Measurements from ENCODE around the gene FBXO46. TPM values are rescaled to one million over a fixed set of nuclear protein-coding genes. Genes with fewer than 3 reads are reported as not detected.

The FBXO46 gene
- total and polyA plus RNA-seq, 2 donors (not counting 1 experiment from before 2014, with no cell fraction given): 19.9 to 44.5 TPM

DNA sequence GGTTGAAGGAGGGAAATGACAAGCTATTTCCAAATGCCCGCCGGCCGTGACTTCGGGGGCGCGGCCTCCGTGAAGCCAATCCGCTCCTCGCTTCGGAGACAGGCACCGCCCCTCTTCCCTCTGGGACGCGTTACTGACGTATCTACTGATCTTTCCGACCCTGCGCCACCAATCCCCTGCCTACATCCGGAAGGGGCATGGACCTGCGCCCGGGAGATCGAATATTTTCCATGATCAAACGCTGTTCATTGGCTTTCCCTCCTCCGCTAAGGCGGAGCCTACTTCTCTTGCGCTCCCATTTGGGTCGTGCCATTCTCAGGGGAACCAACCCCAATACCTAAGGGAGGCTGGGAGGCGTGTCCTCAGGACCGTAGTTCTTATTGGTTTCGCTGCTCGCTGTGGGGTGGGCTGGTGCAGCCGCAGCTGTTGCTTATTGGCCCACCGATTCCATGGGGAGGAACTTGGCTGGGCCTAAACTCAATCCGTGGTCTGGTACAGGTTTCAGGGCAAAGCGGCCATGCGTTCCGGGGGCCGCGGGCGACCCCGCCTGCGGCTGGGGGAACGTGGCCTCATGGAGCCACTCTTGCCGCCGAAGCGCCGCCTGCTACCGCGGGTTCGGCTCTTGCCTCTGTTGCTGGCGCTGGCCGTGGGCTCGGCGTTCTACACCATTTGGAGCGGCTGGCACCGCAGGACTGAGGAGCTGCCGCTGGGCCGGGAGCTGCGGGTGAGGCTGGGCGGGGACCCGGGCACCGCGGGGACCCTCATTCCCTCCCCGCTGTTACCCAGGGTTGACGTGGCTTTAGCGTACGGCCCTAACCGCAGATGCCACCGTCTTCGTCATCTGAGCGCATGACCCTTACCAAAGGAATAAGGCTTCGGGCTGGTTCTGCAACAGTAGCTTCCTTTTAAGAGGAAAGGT is 38.2 kb downstream of the FBXO46 start, which contains the start of gene QPCTL:
QPCTL (plus strand) TSS at position 480 of the 919 bp plus-strand sequence; CDS start at position 518, 38 bp downstream.
- H2AFZ ChIP-seq (ENCODE audit: insufficient read depth, low read depth, low read length, poor library complexity, severe bottlenecking): peak within 1 kb of the TSS; percentile 85
- POLR2A ChIA-PET: interaction anchor here (0.6 to 2.2 kb wide), 17 partner anchors 8 to 224 kb away, joined by 3 to 41 read pairs (median 5); partner anchors contain the start of genes DMWD, FBXO46, FOSB and OPA3
- H3K4me3 ChIP-seq (ENCODE audit: control extremely low read depth in 1 of 5, extremely low read depth in 1 of 5, insufficient read depth in 1 of 5, low read depth in 2 of 5, low read length in 4 of 5): peak within 1 kb of the TSS; percentile 81 to 96 (median 88)

More for the DNA sequence above, 38.2 kb downstream of the FBXO46 start, which contains the start of gene QPCTL:
- H3K4me3 Mint-ChIP-seq: peak within 1 kb of the TSS; percentile 93
- H3K4me1 ChIP-seq (ENCODE audit: control insufficient read depth in 2 of 2, insufficient read depth in 2 of 2, low read length in 2 of 2): peaks cover 15 to 22% of the 10 kb centered on the region in 2 donors
- ATAC-seq (ENCODE audit: low read depth) (peak; percentile 85), DNase-seq (peak; percentile 99)
- no peaks in the 10 kb centered on the region for H3K27me3 Mint-ChIP-seq
- TF ChIP-seq CTCF (IDR thresholded peaks at IDR 0.05) (no peak), EZH2 (IDR thresholded peaks at IDR 0.05; ENCODE audit: borderline replicate concordance, insufficient read depth, low read depth, low read length, poor library complexity, severe bottlenecking) (no peak)
- CTCF ChIA-PET: interaction anchor here (0.6 to 5.3 kb wide), 32 partner anchors 9 to 290 kb away, joined by 3 to 57 read pairs (median 4); partner anchors contain the start of genes DMWD, FBXO46, IRF2BP1 and RTN2
- H3K4me1 Mint-ChIP-seq: peaks cover 28% of the 10 kb centered on the region
- under 1% methylated on average over 69 of the region's 70 CpGs for WGBS (ENCODE audit: insufficient coverage)
- peak within 1 kb of the TSS; percentile 92 for H3K9ac ChIP-seq (ENCODE audit: low read length)
- H3K79me2 ChIP-seq (ENCODE audit: control insufficient read depth, insufficient read depth, low read length): peaks cover 52% of the 10 kb centered on the region
- peak within 1 kb of the TSS; percentile 92 for H3K27ac Mint-ChIP-seq
- no peaks in the 10 kb centered on the region for H3K27me3 ChIP-seq (replicated peaks in 1 of 4; ENCODE audit: control extremely low read depth in 1 of 4, control insufficient read depth in 3 of 4, insufficient read depth in 4 of 4, low read length in 3 of 4)
- peaks cover 30% of the 10 kb centered on the region for H4K20me1 ChIP-seq (ENCODE audit: control insufficient read depth, insufficient read depth, low read length, poor library complexity, severe bottlenecking)
- H3K9me3 Mint-ChIP-seq (ENCODE audit: insufficient read depth): no peaks in the 10 kb centered on the region
- H3K9me3 ChIP-seq (ENCODE audit: control extremely low read depth in 1 of 3, control insufficient read depth in 2 of 3, insufficient read depth in 1 of 3, low read length in 2 of 3): no peaks in the 10 kb centered on the region
- H3K4me2 ChIP-seq (replicated peaks; ENCODE audit: low read depth, low read length, poor library complexity, severe bottlenecking): peak within 1 kb of the TSS; percentile 96
- H3K27ac ChIP-seq (ENCODE audit: low read length in 2 of 2): peak within 1 kb of the TSS; percentile 89 to 94
- peaks cover 0 to 21% of the 10 kb centered on the region in 2 experiments for H3K36me3 ChIP-seq (replicated peaks in 1 of 2; ENCODE audit: control extremely low read depth in 1 of 2, control insufficient read depth in 1 of 2, extremely low read depth in 1 of 2, insufficient read depth in 2 of 2, low read length in 1 of 2)
- intact Hi-C loops (cut with micrococcal nuclease): loop anchor here (1.0 to 5.0 kb wide), 13 partner anchors 11 to 802 kb away; partner anchors contain the start of genes CCDC61, DMWD, ERCC2 and FBXO46
